NAMALWA (cell line): ENCODE data around the gene TMEM14A.
"Not testable (repeated sequence)": the region's sequence is repeated elsewhere in the genome, so short reads cannot be mapped to it uniquely, and the experiment has no call there.

Experiments
- DNase-seq: peaks from one replicate; pipeline ENCODE4 v3.0.0-alpha.2; 2015; ENCODE audit warnings: low spot score

TMEM14A gene, protein sequence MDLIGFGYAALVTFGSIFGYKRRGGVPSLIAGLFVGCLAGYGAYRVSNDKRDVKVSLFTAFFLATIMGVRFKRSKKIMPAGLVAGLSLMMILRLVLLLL

DNA sequence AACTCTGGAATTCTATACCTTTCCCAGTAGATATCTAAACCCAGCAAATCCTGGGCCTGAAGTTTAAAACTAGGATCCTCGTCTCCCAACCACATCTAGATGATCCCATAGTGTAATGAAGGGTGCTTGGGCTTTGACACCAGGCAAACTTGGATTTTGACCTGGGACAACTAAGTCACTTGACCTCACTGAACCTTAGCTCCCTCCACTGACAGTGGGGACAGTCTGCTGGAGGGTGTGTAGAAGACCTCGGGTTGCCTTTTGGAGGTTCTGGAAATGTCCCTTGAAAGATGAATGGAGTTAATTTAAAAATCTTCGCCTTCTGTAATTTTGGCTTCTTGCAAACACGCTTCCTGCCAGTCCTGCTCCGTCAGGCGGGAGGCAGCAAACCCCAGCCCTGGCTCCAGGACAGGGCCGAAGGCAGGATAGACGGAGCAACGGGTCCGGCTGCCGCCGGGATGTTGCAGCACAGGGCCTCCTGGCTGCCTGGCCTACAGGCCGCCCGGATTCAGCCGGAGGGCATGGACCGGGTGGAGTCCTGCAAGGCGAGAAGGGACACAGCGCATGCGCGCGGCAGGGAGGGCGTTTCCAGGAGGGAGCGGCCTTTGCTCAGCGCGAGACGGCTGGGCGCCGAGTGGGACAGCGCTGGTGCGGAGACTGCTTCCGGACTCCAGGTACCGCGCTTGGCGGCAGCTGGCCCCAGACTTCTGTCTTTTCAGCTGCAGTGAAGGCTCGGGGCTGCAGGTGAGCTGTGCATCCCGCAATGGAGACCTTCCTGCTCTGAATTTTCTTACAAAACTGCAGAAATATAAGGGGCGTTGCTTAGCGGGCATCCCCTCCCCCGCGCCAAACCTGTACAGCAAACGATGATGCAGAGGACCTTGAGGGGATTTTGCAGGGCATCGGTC is at the start of gene TMEM14A:
TSS of gene TMEM14A (plus strand) at position 612 of the 908 bp plus-strand sequence. CDS start 5,990 bp downstream, outside the sequence.
- DNase-seq = peak; percentile 92

DNA sequence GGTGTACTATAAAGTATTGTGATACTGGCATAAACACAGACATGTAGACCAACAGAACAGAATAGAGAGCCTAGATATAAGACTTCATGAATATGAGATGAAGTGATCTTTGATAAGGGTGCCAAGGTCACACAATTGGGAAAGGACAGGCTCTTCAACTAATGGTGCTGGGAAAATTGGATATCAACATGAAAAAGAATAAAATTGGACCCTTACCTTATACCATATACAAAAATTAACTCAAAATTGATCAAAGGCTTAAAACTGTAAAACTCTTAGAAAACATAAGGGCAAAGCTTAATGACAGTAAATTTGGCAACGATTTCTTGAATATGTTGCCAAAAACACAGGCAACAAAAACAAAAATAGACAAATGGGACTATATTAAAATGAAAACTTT is 49.3 kb upstream of the TMEM14A start:
- no peak for DNase-seq

DNA sequence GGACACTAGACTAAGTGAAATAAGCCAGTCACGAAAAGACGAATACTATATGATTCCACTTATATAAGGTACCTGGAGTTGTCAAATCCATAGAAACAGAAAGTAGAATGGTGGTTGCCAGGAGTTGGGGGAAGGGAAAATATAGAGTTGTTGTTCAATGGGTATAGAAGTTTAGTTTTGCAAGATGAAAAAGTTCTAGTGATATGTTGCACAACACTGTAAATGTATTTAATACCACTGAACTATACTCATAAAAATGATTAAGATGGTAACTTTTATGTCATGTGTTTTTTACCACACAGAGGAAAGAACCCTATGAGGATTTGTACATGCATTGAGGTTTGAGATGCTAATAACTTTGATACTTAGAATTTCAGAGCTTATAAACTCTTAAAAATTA is 48.1 kb upstream of the TMEM14A start:
- DNase-seq = no peak

DNA sequence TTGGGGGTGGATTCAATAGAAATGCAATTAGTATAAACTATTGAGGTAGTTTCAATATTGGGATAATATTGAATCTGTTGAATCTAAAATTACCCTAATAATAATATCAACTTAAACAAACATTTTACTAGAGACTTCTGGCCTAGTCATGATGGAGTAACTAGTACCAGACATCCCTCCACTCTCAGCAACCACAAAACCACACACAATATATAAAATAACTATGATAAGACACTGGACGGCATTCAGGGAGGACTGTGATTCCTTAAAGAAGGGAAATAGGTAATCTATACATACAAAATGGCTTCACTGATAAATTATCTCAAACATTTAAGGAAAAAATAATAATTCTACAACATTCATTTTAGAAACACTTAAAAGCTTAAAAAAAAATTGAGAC is 38.9 kb upstream of the TMEM14A start:
- no peak for DNase-seq

DNA sequence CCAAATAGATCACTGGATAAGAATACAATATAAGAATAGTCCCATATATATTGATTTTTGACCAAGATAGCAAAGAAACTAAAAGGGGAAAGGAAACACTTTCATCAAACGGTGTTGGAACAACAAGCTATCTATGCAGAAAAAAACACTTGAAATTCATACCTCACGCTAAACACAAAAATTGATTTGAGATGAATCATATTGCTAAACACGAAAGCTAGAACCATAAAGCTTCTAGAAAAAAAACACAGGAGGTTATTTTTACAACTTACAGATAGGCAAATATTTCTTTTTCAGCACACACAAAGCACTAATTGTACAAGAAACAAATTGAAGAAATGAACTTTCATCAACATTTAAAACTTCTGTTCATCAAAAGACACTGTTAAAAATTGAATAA is 36.7 kb upstream of the TMEM14A start:
- no peak for DNase-seq

DNA sequence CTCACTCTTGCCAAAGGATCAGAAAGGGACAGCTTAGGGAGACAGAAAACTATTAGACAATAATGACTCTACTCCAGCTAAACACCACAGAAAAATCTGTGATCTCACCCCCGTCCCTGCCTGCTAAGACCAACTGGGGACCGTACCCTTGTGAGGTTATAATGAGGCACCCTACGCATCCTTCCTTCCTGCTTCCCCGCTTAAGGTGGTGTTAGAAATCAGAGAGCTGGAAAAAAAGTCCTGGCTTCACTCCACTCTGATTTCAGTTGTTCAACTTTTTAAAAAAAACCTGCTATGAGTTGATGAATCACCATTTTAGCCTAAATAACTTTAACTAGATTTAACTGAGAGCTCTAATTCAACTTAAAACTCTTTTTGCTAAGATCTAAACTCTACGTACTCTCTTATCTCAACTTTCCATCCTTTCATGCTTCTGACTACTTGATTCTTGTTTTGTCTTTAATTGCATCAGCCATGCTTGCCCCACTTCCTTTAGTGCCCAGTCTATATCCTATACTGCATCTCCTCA is 35.8 kb upstream of the TMEM14A start:
- no peak for DNase-seq

DNA sequence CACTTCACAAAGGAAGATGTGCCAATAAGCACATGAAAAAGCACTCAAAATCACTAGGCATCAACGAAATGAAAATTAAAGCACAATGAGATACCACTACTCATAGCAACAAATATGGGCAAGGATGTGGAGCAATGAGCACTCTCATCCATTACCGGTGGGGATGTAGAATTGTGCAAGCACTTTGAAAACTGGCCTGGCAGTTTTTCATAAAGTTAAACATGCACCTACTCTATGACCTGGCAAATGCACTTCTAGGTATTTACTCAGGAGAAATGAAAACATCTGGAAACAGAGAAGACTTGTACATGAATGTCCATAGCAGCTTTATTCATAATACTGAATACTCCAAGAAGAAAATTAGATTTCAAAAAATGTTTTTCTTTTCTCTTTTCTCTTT is 34.1 kb upstream of the TMEM14A start:
- DNase-seq = no peak

DNA sequence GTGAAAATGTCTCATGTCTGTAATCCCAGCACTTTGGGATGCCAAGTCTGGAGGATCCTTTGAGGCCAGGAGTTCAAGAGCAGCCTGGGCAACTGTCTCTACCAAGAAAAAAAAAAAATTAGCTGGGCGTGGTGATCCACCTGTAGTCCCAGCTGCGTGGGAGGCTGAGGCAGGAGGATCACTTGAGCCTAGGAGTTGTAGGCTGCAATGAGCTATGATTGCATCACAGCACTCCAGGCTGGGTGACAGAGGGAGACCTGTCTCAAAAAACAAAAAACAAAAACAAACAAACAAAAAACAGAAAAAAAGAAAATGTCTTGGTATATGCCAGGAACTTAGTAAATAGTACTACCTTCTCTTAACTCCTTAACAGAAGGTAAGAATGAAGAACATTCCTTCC is 31.4 kb upstream of the TMEM14A start:
- DNase-seq = no peak

DNA sequence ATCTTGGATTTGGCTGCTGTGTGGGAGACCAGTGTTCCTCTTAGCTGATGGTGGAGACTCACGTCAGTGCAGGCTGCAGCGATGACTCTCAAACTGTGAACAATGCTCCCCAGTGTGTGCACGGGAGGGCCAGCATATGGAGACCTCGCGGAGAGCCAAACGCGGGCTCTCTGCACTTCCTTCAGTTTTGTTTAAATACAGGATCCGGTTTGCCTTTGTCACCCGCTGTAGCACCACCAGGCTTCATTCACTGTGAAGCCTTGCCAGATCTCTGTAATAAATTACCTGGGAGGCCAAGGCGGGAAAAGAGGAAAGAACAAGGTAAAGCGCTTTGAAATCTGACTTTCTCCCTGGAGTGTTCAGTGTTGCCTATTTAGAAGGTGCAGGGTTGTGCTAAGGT is 30.7 kb upstream of the TMEM14A start:
- no peak for DNase-seq

DNA sequence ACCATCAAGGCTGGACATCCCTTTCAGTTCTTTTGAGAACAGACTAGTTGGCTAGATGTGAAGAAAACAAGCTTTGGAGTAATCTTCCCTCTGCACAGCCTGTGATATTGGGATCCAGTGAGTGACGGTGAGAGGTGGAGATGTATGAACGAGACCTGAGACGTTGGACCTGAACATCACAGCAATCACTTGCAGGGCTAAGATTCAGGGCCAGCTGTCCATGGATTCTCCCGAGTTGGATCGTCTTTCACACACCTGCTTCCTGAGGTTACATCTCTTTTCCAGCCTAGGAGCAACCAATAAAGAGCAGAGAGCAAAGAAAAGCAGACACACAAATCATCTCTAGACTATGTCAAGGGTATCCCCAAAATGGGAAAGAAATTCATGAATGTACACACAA is 30.0 kb upstream of the TMEM14A start:
- DNase-seq = no peak

DNA sequence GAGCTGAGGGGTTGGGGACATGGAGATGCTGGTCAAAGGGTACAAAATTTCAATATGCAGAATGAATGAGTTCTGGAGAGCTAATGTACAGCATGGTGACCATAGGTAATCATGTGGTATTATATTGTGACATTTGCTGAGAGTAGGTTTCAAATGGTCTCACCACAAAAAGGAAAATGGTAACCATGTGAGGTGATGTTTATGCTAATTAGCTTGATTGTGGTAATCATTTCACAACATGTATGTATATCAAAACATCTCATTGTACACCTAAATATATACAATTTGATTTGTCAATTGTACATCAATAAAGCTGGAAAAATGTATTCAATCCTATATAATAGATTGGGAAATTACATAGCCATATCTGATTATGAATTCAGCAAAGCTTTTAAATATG is 29.5 kb upstream of the TMEM14A start:
- no peak for DNase-seq

DNA sequence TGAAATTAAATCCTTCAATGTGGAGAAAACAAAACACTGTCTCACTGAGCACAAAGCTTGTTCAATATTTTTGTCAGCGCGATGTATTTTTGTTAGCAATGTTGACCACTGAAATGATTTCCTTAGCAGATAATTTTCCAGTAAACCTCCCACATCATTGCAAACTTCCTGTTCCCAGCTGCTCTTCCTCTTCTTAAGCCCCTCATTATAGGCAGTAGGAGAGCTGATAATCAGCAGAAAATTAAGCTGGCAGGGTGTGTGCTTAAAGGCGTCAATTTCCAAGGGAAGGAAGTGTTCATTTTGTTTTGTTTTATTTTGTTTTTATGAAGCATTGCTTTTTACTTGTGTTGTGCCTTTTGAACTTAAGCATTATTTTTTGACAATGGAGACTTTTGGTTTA is 29.1 kb upstream of the TMEM14A start:
- no peak for DNase-seq

DNA sequence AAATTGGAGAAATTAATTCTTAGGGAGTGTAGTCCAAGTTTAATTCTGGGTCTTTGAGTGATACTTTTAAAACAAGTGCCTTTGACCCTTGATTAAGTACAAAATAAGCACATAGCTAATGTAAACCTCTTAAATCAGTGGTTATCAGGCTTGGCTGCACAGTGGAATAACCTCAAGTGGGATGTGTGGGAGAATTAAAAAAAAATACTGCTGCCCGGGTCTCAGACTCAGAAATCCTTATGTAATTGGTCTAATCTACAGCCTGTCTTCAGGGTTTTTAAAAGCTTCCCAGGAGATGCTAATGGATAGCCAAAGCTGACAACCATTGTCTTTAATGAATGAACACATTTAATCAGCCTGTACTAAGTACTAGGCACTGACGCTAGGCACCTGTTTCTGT is 28.5 kb upstream of the TMEM14A start:
- DNase-seq = no peak

DNA sequence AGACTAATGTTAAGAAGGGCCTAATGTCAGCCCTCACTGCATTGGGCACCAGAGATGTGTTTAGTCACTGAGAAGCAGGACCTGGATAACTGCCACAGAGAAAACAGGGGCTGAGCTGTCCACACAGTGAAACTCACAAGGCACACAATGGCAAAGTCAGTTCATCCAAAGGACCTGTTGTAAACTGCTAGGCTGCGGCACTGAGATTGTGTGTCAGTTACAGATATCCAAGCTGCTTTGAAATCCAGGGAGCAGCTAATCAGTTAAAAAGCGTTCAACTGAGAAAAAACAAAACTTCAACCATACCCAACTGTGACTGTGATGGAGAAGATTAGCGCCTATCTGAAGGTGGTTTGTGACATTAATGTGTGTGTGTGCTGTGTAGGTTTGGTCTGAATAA is 27.8 kb upstream of the TMEM14A start:
- no peak for DNase-seq

DNA sequence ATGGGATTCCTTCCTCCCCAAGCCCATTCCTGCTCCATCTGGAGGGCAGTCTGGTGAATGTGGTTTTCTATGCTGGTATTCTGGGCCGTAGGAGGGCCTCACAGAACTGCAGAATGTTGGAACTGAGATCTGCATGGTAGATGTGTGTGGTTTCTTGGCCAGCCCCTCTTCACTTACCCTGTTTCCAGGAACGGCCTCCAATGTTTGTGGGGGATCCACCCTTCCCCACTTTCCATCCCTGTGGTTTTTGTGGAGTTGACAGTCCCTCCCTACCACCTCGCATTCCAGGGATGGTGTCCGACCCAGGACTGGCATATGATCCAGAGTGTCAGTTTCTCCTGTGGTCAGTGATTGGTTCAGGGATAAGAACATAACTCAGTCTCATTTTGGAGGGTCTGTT is 26.7 kb upstream of the TMEM14A start:
- DNase-seq = no peak

DNA sequence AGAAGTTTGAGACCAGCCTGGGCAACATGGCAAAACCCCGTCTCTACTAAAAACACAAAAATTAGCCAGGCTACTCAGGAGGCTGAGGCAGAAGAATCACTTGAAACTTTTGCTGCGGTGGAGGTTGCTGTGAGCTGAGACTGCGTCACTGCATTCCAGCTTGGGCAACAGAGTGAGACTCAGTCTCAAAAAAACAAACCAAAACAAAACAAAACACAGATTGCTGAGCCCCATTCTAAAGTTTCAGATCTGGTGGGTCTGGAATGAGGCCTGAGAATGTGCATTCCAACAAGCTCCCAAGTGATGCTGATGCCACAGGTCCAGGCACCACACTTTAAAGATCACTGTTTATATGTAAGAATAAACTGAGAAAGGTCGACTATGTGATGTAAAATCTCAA is 24.9 kb upstream of the TMEM14A start:
- no peak for DNase-seq

DNA sequence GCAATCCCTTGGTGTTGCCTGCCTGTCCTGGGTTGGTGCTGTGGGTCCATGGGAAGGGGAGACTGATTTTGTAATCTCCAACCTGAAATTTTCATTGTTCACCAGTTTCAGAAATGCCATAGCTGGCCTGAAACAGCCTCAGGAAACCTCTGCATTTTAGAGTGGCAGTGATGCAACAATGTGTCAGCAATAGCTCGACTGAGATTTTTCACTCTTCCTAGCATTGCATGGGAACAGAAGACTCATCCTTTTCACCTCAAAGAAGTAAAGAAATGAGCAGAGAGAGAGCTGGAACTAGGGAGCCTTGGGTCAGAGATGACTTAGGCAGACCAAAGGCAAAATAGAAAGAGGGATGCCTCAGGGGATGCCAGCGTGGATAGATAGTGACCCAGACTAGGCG is 23.7 kb upstream of the TMEM14A start:
- no peak for DNase-seq

DNA sequence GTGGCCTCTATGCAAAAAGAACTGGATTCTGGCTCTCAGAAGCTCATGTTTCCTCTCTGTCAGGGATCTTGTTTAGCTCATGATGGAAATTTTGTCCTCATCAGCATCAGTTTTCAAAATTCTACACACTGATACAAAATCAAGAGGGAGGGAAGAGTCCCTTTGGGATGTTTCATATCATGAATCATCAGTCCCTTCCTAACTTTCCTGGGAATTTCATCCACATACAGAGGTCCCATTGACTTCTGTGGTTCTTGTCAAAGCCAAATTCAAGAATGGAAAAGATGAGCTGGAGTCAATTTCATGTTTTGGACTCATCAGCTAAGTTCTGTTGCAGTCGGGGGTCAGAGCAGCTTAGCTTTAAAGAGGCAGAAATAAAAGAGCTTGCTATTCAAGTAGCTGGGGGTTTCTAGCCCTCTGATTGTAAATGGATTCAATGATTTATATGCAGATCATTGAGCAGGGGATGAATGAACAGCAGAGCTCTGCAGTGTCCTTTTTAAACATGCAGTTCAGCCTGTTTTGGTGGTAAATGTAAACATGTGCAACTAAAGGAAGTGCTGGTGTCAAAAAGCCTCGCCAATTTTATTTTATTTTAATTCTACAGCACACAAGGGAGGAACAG is 21.3 kb upstream of the TMEM14A start:
- DNase-seq = no peak

DNA sequence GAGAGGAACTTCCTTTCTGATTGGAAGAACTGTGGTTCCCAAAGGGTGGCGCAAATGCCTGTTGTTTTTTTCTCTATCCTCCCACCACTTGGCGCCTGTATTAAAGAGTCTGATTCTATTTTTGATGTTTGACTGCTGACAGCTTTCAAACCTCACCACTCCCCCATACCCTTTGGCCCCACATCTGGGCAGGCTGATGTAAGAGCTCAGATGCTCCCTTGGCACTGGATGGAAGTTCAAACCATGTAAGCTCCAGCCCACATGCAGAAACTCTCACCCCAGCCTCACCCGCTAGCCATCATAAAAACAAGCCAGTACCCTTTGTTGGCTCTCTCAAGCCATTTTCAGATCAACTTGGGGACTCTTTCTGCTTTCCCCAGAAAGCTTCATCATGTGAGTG is 20.0 kb upstream of the TMEM14A start:
- DNase-seq = no peak

DNA sequence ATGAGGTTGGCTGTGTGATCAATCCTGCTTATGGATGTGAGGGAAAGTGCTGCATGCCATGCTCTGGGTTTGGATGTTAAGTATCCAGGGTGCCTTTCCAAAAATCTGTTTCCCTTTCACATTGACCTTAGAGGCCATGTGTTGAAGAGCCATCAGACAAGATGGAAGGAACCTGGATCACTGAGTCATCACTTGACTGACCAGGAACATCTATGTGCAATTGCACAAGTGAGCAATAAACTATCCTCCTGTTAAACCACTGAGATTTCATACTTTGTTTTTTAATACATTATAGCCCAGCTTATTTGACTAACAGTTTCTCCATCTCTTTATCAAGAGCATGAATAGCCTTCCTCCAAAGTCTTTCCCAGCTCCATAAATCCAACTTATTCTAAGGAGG is 17.8 kb upstream of the TMEM14A start:
- no peak for DNase-seq

DNA sequence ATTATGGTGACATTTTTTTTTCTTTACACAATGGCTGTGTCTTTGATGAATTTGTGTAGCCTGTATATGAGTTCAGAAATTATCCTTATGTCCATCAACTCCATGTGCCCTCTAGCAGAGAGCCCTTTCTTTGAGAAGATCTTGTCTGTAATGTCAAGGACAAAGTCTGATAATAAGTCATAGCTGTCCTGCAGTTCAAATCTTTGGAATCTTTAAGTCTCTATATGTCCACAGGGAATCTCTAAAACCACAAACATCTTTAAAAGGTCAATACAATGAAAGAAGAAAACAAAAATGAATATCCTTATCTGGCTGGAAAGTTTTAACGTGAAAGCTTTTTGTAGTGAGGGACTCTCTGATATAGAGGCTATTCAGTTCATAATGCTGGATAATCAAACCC is 16.9 kb upstream of the TMEM14A start:
- no peak for DNase-seq

DNA sequence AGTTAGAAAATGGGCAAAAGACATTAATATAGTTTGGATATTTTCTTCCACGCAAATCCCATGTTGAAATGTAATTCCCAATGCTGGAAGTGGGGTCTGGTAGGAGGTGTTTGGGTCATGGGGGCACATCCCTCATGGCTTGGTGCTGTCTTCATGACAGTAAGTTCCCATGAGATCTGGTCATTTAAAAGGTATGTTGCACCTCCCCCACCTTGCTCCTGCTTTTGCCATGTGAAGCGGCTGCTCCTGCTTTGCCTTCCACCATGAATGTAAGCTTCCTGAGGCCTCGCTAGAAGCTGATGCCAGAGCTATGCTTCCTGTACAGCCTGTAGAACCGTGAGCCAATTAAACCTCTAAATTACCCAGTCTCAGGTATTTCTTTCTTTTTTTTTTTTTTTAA is 16.3 kb upstream of the TMEM14A start:
- DNase-seq = no peak

DNA sequence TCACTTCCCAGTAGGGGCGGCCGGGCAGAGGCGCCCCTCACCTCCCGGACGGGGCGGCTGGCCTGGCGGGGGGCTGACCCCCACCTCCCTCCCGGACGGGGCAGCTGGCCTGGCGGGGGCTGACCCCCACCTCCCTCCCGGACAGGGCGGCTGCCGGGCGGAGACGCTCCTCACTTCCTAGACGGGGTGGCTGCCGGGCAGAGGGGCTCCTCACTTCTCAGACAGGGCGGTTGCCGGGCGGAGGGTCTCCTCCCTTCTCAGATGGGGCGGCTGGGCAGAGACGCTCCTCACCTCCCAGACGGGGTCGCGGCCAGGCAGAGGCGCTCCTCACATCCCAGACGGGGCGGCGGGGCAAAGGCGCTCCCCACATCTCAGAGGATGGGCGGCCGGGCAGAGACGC is 15.0 kb upstream of the TMEM14A start:
- DNase-seq = not testable (repeated sequence)
